Glutamatergic neuron (in vitro differentiated cells): ENCODE measurements around the gene SLC25A29. TPM values are rescaled to one million over a fixed set of nuclear protein-coding genes. Genes with fewer than 3 reads are reported as not detected.

ENCODE experiments used
- DNase-seq: peaks from one replicate; pipeline ENCODE4 v3.0.0; 2022
- H3K27ac Mint-ChIP-seq: one replicate; pipeline ENCODE4 v1.8.0; 2020; ENCODE audit warnings: mild to moderate bottlenecking, mixed read lengths, inconsistent platforms; ENCODE audit not compliant: unreplicated experiment
- H3K27me3 Mint-ChIP-seq: one replicate; pipeline ENCODE4 v1.8.0; 2020; ENCODE audit warnings: mild to moderate bottlenecking, moderate library complexity, mixed read lengths, inconsistent platforms; ENCODE audit not compliant: unreplicated experiment
- H3K36me3 Mint-ChIP-seq: one replicate; pipeline ENCODE4 v1.8.0; 2020; ENCODE audit warnings: mild to moderate bottlenecking, mixed read lengths, inconsistent platforms; ENCODE audit not compliant: unreplicated experiment
- H3K4me1 Mint-ChIP-seq: one replicate; pipeline ENCODE4 v1.8.0; 2020; ENCODE audit warnings: mild to moderate bottlenecking, low read depth, mixed read lengths, inconsistent platforms; ENCODE audit not compliant: unreplicated experiment
- H3K4me3 Mint-ChIP-seq: one replicate; pipeline ENCODE4 v1.8.0; 2020; ENCODE audit warnings: mild to moderate bottlenecking, mixed read lengths, inconsistent platforms; ENCODE audit not compliant: unreplicated experiment
- H3K9me3 Mint-ChIP-seq: one replicate; pipeline ENCODE4 v1.8.0; 2020; ENCODE audit warnings: mild to moderate bottlenecking, moderate library complexity, mixed read lengths, inconsistent platforms; ENCODE audit not compliant: unreplicated experiment
- CTCF ChIP-seq: fragments of 200-600 bp; sonication (generic); IDR thresholded peaks from one replicate; pipeline ENCODE4 v1.5.0; 2021; ENCODE audit not compliant: partially characterized antibody, unreplicated experiment
- total RNA-seq: library from RNA; stranded (reverse); fragmentation: NEBNext Ultra II Directional; extraction: Animal tissue kit (Norgen Biotek cat#: 25700); gene quantifications from one replicate; pipeline ENCODE4 v1.2.1, GENCODE V29; 2021; ENCODE audit not compliant: unreplicated experiment

Gene SLC25A29
- total RNA-seq, 1 donor from 2014 or later, result 409 TPM

GRCh38 chr14:100304825-100305323, 1.4 kb downstream of the SLC25A29 start:
- peak overlapping the region; percentile 83 for H3K27ac Mint-ChIP-seq
- peaks cover 16% of the 10 kb centered on the region for H3K4me1 Mint-ChIP-seq
- H3K27me3 Mint-ChIP-seq, result peaks cover 9% of the 10 kb centered on the region
- peaks cover 10% of the 10 kb centered on the region for H3K9me3 Mint-ChIP-seq
- peak overlapping the region; percentile 96 for H3K4me3 Mint-ChIP-seq
- no peak for DNase-seq
- TF ChIP-seq CTCF, result no peak
- H3K36me3 Mint-ChIP-seq, result no peaks in the 10 kb centered on the region

- Mint-ChIP-seq H3K9me3 (peaks cover 17% of the 10 kb centered on the region), H3K27ac (no peak overlapping the region), H3K4me1 (peaks cover 25% of the 10 kb centered on the region), H3K36me3 (no peaks in the 10 kb centered on the region), H3K4me3 (peak overlapping the region; percentile 75), H3K27me3 (peaks cover 14% of the 10 kb centered on the region)
- TF ChIP-seq CTCF, result no peak
- no peak for DNase-seq
Measured at GRCh38 chr14:100303925-100304324, 2.3 kb downstream of the SLC25A29 start.

GRCh38 chr14:100303179-100303578, 3.1 kb downstream of the SLC25A29 start:
- H3K9me3 Mint-ChIP-seq, result peaks cover 15% of the 10 kb centered on the region
- H3K36me3 Mint-ChIP-seq, result no peaks in the 10 kb centered on the region
- H3K4me1 Mint-ChIP-seq, result peaks cover 23% of the 10 kb centered on the region
- DNase-seq, result no peak
- TF ChIP-seq CTCF, result peak; percentile 49
- H3K27me3 Mint-ChIP-seq, result peaks cover 11% of the 10 kb centered on the region
- peak overlapping the region; percentile 59 for H3K4me3 Mint-ChIP-seq
- H3K27ac Mint-ChIP-seq, result no peak overlapping the region

- DNase-seq, result no peak
- no peak for TF ChIP-seq CTCF
- peak overlapping the region; percentile 7 for H3K4me3 Mint-ChIP-seq
- H3K36me3 Mint-ChIP-seq, result no peaks in the 10 kb centered on the region
- H3K27ac Mint-ChIP-seq, result no peak overlapping the region
- H3K27me3 Mint-ChIP-seq, result peaks cover 11% of the 10 kb centered on the region
- H3K4me1 Mint-ChIP-seq, result peaks cover 23% of the 10 kb centered on the region
- H3K9me3 Mint-ChIP-seq, result peaks cover 13% of the 10 kb centered on the region
Measured at GRCh38 chr14:100302616-100303015, 3.6 kb downstream of the SLC25A29 start.

- Mint-ChIP-seq H3K9me3 (peaks cover 11% of the 10 kb centered on the region), H3K4me3 (peak overlapping the region; percentile 58), H3K36me3 (no peaks in the 10 kb centered on the region), H3K27ac (peak overlapping the region; percentile 55), H3K27me3 (peaks cover 8% of the 10 kb centered on the region), H3K4me1 (peaks cover 22% of the 10 kb centered on the region)
- no peak for TF ChIP-seq CTCF
- peak; percentile 11 for DNase-seq
Measured at GRCh38 chr14:100299238-100299560, 7.0 kb downstream of the SLC25A29 start.
